ENCODE results near the gene SLC9B2.

DNA sequence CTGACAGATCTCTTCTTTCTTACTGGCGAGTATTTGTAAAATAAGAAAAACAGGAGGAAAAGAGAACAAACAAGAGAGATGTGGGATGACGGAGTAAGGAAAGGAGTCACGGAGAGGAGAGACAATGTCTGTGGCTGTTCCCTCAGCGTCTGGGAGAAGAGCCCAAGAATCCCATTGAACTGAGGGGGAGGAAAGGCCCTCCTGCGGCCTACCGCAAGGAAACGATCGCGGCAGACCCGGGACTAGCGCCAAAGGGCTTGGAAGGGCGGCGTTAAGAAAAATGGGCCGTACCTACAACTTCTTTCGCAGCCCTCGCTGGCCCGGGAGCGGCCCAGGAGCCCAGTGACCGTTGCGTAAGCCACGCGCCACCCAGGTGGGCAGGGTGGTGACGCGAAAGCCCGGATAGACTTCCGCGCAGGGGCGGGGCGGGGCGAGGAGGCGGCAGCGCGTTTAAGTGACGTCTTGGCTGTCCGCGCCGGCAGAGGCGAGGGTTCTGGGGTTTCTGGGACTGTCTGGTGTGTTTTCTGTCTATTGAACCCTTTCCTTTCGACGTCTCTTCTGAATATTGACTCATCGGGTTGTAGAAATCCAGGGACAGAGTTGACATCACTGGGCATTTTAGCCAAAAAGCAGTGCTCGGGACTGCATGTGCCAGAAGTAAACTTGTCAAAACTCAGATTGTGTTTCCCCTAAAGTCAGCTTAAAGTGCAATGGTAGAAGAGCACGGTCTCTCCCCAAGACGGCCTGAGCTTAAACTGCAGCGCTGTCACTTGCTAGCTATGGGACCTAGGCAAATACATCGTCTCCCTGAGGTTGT, 57.0 kb downstream of the SLC9B2 start, which contains the start of gene SLC9B1:
- TF ChIP-seq, protein P1, sequence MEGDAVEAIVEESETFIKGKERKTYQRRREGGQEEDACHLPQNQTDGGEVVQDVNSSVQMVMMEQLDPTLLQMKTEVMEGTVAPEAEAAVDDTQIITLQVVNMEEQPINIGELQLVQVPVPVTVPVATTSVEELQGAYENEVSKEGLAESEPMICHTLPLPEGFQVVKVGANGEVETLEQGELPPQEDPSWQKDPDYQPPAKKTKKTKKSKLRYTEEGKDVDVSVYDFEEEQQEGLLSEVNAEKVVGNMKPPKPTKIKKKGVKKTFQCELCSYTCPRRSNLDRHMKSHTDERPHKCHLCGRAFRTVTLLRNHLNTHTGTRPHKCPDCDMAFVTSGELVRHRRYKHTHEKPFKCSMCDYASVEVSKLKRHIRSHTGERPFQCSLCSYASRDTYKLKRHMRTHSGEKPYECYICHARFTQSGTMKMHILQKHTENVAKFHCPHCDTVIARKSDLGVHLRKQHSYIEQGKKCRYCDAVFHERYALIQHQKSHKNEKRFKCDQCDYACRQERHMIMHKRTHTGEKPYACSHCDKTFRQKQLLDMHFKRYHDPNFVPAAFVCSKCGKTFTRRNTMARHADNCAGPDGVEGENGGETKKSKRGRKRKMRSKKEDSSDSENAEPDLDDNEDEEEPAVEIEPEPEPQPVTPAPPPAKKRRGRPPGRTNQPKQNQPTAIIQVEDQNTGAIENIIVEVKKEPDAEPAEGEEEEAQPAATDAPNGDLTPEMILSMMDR (IDR thresholded peaks at IDR 0.05; ENCODE audit: insufficient read depth, low read length) = no peak
- peak; percentile 93 for TF ChIP-seq POLR2AphosphoS5 (IDR thresholded peaks at IDR 0.05; ENCODE audit: low read depth)
- TF ChIP-seq, protein P2, sequence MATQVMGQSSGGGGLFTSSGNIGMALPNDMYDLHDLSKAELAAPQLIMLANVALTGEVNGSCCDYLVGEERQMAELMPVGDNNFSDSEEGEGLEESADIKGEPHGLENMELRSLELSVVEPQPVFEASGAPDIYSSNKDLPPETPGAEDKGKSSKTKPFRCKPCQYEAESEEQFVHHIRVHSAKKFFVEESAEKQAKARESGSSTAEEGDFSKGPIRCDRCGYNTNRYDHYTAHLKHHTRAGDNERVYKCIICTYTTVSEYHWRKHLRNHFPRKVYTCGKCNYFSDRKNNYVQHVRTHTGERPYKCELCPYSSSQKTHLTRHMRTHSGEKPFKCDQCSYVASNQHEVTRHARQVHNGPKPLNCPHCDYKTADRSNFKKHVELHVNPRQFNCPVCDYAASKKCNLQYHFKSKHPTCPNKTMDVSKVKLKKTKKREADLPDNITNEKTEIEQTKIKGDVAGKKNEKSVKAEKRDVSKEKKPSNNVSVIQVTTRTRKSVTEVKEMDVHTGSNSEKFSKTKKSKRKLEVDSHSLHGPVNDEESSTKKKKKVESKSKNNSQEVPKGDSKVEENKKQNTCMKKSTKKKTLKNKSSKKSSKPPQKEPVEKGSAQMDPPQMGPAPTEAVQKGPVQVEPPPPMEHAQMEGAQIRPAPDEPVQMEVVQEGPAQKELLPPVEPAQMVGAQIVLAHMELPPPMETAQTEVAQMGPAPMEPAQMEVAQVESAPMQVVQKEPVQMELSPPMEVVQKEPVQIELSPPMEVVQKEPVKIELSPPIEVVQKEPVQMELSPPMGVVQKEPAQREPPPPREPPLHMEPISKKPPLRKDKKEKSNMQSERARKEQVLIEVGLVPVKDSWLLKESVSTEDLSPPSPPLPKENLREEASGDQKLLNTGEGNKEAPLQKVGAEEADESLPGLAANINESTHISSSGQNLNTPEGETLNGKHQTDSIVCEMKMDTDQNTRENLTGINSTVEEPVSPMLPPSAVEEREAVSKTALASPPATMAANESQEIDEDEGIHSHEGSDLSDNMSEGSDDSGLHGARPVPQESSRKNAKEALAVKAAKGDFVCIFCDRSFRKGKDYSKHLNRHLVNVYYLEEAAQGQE (IDR thresholded peaks at IDR 0.05; ENCODE audit: insufficient replicate concordance, low read depth) = no peak

Measured in HL-60 (cell line).